Measurements from ENCODE around the gene CLIC5. TPM values are rescaled to one million over a fixed set of nuclear protein-coding genes. Genes with fewer than 3 reads are reported as not detected.

Gene CLIC5
- total and polyA plus RNA-seq, 11 donors = 63.0 to 381 (median 244) TPM

DNA sequence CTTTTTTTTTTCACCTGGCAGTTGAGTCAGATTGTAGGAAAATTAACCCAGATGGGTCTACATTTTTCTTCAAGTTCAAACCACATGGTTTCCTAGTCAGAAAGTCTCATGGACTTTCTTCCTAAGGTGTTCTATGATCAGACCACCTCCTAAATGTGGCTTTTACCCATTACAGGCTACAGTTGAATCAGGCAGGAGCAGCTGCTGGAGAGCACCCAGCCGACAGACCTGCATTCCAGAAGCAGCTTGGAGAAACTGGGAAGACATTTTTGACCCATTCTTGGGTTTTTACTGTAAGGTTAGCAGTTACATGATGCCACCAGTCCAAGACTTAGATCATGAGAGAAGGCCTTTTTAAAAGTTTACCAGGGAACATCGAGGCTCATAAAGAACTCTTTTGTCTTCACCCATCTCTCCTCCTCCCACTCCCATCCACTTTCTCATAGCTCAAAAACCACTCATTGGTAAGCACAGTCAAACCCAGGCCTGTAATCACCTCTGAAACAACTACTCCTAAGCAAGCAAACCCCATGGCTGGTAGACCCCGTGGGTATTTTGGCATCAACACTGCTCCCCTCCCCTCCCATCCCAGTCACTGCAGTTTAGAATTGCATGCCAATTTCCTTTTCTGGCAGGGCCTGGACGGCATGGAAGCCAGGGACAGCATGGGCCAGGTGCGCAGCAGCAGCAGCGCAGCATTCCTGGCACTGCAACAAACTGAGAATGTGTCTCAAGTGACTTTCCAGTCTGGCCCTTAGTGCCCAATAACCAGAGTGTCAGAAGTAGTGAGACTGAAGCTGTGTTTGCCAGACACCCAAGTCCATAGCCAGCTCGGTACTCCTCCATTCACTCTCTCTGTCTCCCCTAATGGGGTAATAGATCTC lies 113.7 kb downstream of the CLIC5 start:
- no peak overlapping the region for H3K4me3 ChIP-seq
- H3K27me3 ChIP-seq = no peaks in the 10 kb centered on the region
- peaks cover 0 to 41% (median 8%) of the 10 kb centered on the region in 12 donors for H3K4me1 ChIP-seq
- peak overlapping the region in 1 of 12 donors; percentile 34 for H3K27ac ChIP-seq
- intact Hi-C loops (cut with DNase I) = no loop called here
- no peaks in the 10 kb centered on the region for H3K9me3 ChIP-seq
- ATAC-seq = peak in 3 of 4 donors; percentile 12 to 43 (median 25)
- H3K36me3 ChIP-seq = peaks cover 0 to 64% (median 15%) of the 10 kb centered on the region in 9 donors
- no peak for TF ChIP-seq POLR2A (IDR thresholded peaks at IDR 0.05)
- TF ChIP-seq, protein P1, sequence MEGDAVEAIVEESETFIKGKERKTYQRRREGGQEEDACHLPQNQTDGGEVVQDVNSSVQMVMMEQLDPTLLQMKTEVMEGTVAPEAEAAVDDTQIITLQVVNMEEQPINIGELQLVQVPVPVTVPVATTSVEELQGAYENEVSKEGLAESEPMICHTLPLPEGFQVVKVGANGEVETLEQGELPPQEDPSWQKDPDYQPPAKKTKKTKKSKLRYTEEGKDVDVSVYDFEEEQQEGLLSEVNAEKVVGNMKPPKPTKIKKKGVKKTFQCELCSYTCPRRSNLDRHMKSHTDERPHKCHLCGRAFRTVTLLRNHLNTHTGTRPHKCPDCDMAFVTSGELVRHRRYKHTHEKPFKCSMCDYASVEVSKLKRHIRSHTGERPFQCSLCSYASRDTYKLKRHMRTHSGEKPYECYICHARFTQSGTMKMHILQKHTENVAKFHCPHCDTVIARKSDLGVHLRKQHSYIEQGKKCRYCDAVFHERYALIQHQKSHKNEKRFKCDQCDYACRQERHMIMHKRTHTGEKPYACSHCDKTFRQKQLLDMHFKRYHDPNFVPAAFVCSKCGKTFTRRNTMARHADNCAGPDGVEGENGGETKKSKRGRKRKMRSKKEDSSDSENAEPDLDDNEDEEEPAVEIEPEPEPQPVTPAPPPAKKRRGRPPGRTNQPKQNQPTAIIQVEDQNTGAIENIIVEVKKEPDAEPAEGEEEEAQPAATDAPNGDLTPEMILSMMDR (IDR thresholded peaks at IDR 0.05) = no peak
- DNase-seq = no peak
- 79 to 84% (median 82%) methylated on average over 7 of the region's 7 CpGs for WGBS, 4 donors

DNA sequence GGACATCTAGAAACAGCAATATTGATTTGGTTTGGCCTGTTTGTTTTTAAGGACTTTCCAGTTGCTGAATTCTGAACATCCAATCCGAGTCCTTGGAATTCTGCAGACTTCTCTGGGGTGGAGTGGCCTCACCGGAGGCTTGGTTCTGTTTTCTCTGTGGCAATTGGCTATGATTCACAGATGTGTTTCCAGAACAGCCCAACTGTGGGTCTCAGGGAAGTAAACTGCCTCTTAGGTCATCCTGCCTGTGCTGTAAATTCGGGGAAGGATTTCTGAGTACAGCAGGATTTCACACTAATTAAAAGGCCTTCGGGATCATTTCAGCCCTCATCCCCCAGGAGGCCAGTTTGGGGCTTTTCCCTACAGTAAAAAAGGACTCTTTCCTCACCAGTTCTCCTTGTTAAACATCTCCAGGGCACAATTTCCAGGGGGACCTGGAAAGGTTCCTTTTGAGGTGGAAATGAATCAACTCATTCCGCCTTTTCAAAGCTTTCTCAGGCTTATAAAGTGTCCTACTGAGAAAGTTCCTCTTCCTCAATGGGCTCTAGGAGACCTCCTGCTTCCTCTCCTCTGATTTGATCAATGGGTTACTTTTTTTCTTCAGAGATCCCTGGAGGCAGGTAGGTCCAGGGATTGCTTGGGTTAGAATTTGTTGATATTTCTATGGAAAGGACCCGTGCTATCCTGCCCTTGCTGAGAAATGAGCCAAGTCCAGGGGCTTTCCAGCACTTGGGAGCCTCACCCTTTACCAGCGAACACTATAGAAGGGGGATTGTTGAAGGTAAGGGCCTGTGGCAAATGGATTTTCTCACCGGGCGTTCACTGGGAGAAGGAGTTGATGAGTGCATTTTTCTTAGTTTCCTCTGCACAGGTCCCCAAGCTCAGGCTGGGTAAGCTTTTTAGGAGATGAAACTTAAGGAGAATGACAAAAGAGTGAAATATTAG lies 114.6 kb downstream of the CLIC5 start:
- Histone ChIP-seq H3K27ac (peak overlapping the region in 3 of 12 donors; percentile 14 to 34 (median 20)), H3K4me1 (peaks cover 0 to 44% (median 10%) of the 10 kb centered on the region in 12 donors), H3K27me3 (no peaks in the 10 kb centered on the region), H3K36me3 (peaks cover 0 to 59% (median 15%) of the 10 kb centered on the region in 9 donors), H3K9me3 (no peaks in the 10 kb centered on the region), H3K4me3 (no peak overlapping the region)
- no peak for TF ChIP-seq POLR2A (IDR thresholded peaks at IDR 0.05)
- ATAC-seq (peak in 3 of 4 donors; percentile 31 to 47 (median 33)), DNase-seq (no peak)
- 74 to 81% (median 79%) methylated on average over 9 of the region's 9 CpGs for WGBS, 4 donors
- intact Hi-C loops (cut with DNase I) = no loop called here

DNA sequence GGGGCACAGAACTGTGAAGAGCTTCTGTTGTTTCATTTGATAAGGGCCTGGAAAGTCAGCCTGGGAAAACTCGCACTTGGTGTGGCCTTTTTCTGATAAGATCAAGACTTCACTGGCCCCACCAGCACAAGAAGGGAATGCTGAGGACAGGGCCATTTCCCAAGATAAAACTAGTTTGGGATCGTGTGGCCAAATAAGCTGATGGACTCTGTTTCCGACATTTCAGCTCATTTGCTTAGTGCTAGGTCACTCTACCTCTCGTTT lies 116.0 kb downstream of the CLIC5 start:
- H3K27ac ChIP-seq = peak overlapping the region in 3 of 12 donors; percentile 4 to 17 (median 10)
- no peak for ATAC-seq

DNA sequence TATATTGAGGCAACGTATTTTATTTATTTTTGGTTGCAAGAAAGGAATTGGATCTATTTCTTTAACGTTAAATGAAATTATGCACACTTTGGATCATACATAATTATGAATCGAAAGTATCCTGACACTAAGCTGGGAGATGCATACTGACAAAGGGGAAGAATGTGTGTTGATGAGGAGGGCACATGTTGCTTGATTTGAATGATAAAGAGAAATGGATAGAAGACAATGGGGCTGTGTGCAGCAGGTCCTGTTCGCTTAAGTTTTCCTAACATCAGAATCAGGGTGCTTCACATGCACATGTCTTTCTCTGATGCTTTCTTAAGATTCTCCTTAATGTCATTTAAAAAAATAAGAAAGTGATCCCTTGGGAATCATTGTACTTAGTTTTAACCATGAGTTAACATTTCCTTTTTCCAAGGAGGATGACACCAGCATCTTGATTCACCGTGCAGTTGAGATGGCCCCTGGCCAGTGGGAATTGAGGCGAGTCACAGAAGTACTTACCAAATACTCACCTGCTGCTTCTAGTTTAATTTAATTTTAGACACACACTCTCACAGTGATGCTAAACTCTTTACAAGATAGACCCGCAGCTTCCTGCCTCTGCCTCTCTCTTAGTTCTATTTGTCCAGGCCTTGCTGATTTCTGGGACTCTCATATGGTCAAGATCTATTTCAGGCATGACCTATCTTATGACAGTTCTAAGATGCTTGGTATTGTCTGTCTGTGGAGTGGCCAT lies 116.5 kb downstream of the CLIC5 start:
- Histone ChIP-seq H3K27me3 (no peaks in the 10 kb centered on the region), H3K4me3 (no peak overlapping the region), H3K4me1 (peaks cover 0 to 60% (median 15%) of the 10 kb centered on the region in 12 donors), H3K9me3 (no peaks in the 10 kb centered on the region), H3K36me3 (peaks cover 0 to 55% (median 15%) of the 10 kb centered on the region in 9 donors), H3K27ac (peak overlapping the region in 3 of 12 donors; percentile 4 to 17 (median 10))
- WGBS, 4 donors = 72 to 79% (median 75%) methylated on average over 7 of the region's 7 CpGs
- ATAC-seq = peak; percentile 23 to 58 (median 40)
- no peak for TF ChIP-seq POLR2A (IDR thresholded peaks at IDR 0.05)
- TF ChIP-seq, protein P1 (IDR thresholded peaks at IDR 0.05) = no peak
- intact Hi-C loops (cut with DNase I) = no loop called here
- no peak for DNase-seq

More for the DNA sequence above, 116.0 kb downstream of the CLIC5 start:
- peaks cover 0 to 56% (median 15%) of the 10 kb centered on the region in 9 donors for H3K36me3 ChIP-seq
- 66 to 73% (median 69%) methylated on average over 4 of the region's 4 CpGs for WGBS, 4 donors
- DNase-seq = no peak
- no peak for TF ChIP-seq POLR2A (IDR thresholded peaks at IDR 0.05)
- TF ChIP-seq, protein P1 (IDR thresholded peaks at IDR 0.05) = no peak
- H3K27me3 ChIP-seq = no peaks in the 10 kb centered on the region
- no peaks in the 10 kb centered on the region for H3K9me3 ChIP-seq
- no peak overlapping the region for H3K4me3 ChIP-seq
- intact Hi-C loops (cut with DNase I) = no loop called here
- H3K4me1 ChIP-seq = peaks cover 0 to 58% (median 15%) of the 10 kb centered on the region in 12 donors
